IPS DF 4.7 (cell line): ENCODE data around the gene SLC10A7.
A peak's percentile ranks its signal among the peaks of the same experiment; 100 is the strongest.

Source experiments
- DNase-seq: peaks from one replicate; pipeline ENCODE4 v3.0.0-alpha.2; 2013; ENCODE audit warnings: low spot score; ENCODE audit errors: extremely low read depth

The SLC10A7 gene

DNA sequence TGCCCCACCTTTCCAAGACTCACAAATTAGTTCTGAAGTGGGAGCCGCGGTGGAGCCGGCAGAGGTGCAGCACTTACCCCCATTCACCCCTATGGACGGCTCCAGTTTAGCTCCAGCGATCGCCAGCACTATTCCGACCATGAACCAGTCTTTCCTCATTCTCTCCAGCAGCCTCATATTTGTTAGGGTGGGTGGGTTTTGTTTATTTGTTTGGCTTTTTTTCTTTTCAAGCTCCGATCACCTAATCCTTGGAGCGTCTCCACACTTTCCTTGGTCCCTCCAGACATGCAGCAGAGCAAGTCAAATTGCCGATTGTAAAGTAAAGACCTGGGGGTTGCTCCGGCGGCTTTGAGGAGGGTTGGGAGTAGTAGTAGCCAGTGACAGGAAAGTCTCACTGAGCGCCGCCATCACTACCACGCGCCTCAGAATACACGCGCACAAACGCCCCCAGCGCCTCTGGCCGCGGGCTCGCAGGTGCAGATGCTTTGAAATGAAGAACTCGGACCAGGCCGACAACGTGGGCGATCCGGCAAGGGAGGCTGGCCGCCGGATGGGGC lies at the start of gene SLC10A7:
Gene SLC10A7, minus strand, starts transcription at position 400 of the 557 bp plus-strand sequence. Its CDS starts 223 bp downstream, at position 177.
- peak; percentile 28 for DNase-seq

DNA sequence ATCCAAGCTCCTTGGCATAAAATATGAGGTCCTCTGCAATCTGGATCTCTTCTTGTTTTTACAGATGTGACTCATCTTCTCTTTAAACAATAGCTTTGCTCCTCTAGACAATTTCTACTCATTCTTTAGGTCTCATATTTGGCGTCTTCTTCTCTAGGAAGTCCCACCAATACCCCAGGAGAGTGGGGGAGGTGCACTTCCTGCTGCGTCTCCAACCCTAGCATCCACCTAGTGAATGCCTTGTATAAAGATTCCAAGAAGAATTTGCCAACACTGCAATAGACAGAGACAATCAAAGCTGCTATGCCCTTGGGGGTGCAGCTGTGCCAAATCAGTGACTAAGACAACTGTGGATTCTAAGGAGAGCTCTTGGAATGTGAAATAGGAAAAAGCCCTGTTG lies 45.7 kb upstream of the SLC10A7 start:
- DNase-seq: no peak

DNA sequence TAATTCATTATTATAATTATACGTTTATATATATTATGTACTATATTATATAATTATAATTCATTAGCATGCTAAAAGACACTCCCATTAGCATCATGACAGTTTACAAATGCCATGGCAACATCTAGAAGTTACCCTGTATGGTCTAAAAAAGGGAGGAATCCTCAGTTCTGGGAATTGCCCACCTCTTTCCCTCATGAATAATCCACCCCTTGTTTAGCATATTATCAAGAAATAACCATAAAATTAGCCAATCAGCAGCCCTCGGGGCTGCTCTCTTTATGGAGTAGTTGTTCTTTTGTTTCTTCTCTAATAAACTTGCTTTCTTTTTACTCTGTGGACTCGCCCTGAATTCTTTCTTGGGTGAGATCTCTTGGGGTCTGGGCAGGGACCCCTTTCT lies 42.8 kb upstream of the SLC10A7 start:
- DNase-seq: no peak

DNA sequence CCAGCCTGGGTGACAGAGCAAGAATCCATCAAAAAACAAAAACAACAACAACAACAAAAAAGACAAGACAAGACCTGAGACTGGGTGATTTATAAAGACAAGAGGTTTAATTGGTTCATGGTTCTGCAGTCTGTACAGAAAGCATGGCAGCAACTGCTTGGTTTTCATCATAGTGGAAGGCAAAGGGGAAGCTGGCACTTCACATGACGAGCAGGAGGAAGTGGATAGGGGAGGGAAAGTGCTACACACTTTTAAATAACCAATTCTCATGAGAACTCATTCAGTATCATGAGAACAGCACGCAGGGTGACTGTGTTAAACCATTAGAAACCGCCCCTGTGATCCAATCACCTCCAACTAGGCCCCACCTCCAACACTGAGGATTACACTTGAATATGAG lies 28.4 kb upstream of the SLC10A7 start:
- no peak for DNase-seq

- DNase-seq: no peak
Measured at GRCh38 chr4:146548443-146548842, 26.7 kb upstream of the SLC10A7 start.

- peak; percentile 56 for DNase-seq
Measured at GRCh38 chr4:146545102-146545501, 23.4 kb upstream of the SLC10A7 start.

DNA sequence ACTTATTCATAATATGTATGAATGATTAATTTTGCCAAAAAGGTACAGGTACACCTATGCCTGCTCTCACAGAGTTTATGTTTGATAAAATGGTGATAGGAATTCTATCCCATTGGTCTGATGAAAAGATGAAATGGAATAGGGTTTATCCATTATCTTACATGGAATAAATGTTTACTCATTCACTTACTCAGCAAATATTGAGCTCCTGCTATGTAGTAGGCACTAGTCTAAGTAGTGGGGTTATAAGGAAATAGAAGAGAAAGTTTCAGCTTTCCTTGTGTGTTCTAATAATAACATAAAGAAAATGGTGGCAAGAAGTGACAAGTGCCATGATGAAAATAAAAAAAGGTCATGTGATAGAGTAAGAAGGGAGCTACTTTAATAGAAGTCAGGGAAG lies 12.4 kb upstream of the SLC10A7 start:
- DNase-seq: no peak

DNA sequence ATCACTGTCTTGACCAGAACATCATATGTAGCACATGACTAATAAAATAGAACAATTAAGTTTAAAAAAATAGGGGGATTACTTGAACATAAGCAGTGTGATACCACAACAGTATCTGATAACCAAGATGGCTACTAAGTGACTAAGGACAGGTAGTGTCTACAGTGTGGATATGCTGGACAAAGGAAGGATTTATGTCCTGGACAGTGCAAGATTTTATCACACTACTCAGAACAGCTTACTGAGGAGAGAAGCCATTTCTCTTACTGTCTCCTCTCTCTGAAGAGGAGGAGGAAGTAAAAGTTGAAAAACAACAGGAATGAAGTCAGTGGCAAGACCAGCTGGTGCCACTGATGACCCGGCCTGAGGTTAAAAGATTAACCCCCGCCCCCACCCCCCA lies 4.0 kb upstream of the SLC10A7 start:
- DNase-seq: no peak

- no peak for DNase-seq
Measured at GRCh38 chr4:146524663-146525062, 2.9 kb upstream of the SLC10A7 start.

DNA sequence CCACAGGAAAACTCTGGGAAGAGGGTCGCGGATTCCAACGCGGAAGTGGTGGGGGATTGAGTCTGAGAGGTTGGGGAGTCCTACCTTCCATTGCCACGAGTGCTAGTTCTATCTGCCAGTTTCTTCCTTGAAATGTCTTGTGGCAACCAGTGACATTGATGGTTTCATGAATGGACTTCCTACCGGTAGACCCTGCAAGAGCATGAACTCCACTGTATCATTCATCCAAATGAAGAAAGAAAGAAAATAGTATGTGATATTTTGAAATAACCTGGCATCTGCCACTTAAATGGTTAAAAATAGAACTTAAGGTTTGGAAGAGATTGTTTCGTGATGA lies 1.1 kb upstream of the SLC10A7 start:
- DNase-seq: no peak

- DNase-seq: peak; percentile 19
Measured at GRCh38 chr4:146522098-146522868, 543 bp upstream of the SLC10A7 start.

- no peak for DNase-seq
Measured at GRCh38 chr4:146520896-146521540, 722 bp downstream of the SLC10A7 start.

- DNase-seq: no peak
Measured at GRCh38 chr4:146514651-146515357, 6.9 kb downstream of the SLC10A7 start.

DNA sequence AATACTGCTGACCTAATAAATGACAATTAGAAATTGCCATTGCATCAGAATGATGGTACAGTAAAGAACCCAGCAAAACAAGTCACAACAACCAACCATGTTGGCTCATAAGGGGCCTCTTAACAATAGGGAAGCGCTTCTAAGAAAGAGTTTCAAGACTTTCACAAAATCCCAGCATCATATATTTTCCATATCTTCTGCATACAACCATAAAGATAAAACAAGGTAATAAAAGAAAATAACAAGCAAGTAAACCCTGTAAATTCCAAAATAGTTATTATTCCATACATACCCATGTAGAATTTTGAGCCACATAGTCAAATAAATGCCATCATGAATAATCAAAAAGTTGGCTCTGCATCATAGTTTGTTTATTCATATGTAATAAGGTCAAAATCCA lies 8.2 kb downstream of the SLC10A7 start:
- no peak for DNase-seq

DNA sequence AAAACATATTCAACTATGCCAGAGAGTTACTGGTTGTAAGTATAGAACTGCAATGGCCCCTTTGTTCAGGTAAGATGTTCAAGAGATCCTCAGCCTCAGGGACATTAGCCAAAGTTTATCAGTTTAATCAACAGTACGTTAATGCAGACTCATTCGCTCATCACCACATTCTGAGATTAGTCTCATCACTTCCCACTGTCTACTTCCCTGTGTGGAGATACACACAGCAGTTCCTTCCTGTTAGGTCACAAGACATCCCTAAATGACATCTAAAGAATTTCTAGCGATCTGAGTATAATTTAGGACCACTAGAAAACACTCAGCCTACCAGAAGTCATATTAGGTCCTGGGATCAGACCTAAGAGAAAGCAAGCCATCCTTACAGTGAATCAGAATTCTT lies 10.4 kb downstream of the SLC10A7 start:
- DNase-seq: no peak

GRCh38 chr4:146510942-146511341 lies 10.8 kb downstream of the SLC10A7 start:
- no peak for DNase-seq

DNA sequence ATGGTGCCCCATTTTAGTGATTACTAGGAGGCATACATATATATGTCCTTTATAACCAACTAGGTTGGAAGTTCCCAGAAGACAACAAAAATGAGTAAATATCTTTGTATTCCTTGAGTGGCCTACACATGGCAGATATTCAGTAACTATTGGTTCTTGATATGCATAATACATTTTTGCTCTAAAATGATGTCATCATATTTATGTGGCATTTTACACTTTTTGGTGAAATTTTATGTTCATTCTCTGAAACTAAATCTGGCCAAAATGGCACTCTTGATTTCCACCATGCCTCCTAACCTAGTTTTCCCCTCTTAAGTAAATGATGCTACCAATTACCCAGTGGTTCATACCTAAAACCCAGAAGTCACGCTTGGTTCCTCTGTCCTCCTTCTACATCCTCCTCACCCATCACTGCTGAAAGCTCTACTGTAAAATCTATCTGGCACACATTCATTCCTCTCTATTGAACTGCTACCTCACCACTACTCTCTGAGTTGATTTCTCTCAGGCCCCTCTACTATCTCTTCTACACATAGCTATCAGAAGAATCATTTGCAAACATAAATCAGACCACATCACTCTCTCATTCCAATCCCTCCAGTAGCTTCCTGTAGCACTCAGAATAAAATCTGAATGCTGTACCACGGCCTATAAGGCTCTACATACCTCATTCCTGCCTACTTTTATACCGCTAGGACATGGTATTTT lies 13.4 kb downstream of the SLC10A7 start:
- no peak for DNase-seq

- no peak for DNase-seq
Measured at GRCh38 chr4:146507632-146508031, 14.1 kb downstream of the SLC10A7 start.

DNA sequence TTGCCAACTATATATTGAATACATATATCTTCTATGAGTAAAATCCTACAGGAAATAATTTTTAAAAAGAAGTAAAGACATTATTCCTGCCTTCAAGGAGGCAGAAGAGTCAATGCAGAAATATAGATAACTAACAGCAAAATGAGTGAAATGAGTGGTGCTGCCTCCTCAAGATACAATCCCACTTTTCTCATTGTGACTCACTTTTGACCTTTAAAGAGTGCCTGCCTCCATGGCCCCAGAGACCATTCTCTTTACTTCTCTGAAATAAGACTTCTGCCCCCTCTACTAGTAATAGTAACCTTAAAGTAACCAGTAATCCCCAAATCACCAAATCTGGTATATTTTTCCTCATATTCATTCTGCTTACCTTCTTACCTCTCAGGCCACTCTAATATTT lies 15.5 kb downstream of the SLC10A7 start:
- no peak for DNase-seq

- no peak for DNase-seq
Measured at GRCh38 chr4:146500216-146500615, 21.5 kb downstream of the SLC10A7 start.

DNA sequence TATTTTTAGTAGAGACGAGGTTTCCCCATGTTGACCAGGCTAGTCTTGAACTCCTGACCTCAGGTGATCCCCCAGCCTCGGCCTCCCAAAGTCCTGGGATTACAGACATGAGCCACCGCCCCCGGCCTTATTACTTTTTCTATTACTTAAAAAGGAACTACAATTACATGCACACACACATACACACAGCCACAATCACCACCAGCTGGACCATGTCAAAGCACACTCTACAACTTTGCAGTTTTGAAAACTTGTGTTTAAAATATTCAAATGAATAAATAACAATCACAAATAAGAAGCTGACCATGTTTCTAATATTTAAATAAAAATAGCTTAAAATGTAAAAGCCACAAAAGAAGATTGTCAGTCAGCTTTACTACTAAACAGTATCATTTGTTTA lies 23.4 kb downstream of the SLC10A7 start:
- DNase-seq: no peak

DNA sequence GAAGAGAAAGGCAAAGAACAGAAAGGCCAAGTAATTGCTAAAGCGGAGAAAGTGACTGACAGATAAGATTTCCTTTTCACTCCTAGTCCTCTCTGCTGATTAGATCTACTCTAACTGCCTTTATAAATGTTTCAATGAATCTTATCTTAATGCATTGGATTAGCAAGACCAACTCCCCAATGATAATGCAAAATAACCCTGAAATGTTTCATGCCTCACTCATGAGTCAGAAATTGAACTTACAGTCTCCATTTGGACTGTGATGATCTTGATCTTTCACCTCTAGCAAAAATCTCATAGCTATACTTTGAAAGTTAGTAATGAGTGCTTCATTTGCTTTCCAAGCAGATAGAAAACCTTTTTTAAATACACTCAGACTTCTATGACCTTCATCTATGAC lies 26.5 kb downstream of the SLC10A7 start:
- DNase-seq: no peak
